BE2C (cell line): ENCODE data around the gene IL3RA.
"Not testable (repeated sequence)": the region's sequence is repeated elsewhere in the genome, so short reads cannot be mapped to it uniquely, and the experiment has no call there.

Experiments used
- DNase-seq: peaks from one replicate; pipeline ENCODE4 v3.0.0-alpha.2; 2020
- H3K27me3 ChIP-seq: fragments of 250-450 bp; sonication (Bioruptor Pico); 2 replicates; pipeline ENCODE4 v1.5.1; 2020; ENCODE audit warnings: mild to moderate bottlenecking
- H3K36me3 ChIP-seq: fragments of 250-450 bp; sonication (Bioruptor Pico); 2 replicates; pipeline ENCODE4 v1.5.1; 2020; ENCODE audit warnings: mild to moderate bottlenecking
- H3K4me1 ChIP-seq: fragments of 250-450 bp; sonication (Bioruptor Pico); 2 replicates; pipeline ENCODE4 v1.5.1; 2020
- H3K4me3 ChIP-seq: 2 replicates; pipeline ENCODE4 v1.5.1; 2011; ENCODE audit warnings: low read depth, low read length
- H3K9me3 ChIP-seq: fragments of 250-450 bp; sonication (Bioruptor Pico); 2 replicates; pipeline ENCODE4 v1.5.1; 2020
- CTCF ChIP-seq: IDR thresholded peaks from 2 replicates; pipeline ENCODE4 v1.5.1; 2012; ENCODE audit warnings: mild to moderate bottlenecking, low read depth, low read length

The IL3RA gene

DNA sequence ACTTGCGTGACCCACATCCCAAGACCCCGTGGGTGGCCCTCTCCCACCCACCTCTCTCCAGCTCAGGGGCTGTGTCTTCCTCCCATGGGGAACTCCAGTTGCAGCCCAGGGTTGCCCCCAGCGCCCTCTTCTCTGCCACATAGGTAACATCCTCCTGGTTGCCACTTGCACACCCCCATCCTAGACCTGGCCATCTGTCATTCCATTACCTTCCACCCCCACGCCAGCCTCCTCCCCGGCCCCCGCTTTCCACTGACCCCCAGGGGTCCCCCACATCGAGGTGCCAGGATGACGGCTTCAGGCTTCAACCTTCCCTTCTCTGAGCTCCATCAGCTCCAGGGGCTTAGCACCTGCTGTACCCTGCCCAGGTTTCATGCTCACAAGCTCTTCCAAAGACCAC, 28.1 kb upstream of the IL3RA start:
- no peaks in the 10 kb centered on the region for H3K36me3 ChIP-seq
- no peaks in the 10 kb centered on the region for H3K27me3 ChIP-seq
- H3K4me3 ChIP-seq = no peak overlapping the region
- no peaks in the 10 kb centered on the region for H3K4me1 ChIP-seq
- H3K9me3 ChIP-seq = no peaks in the 10 kb centered on the region
- no peak for DNase-seq
- no peak for TF ChIP-seq CTCF

- not testable (repeated sequence) for H3K4me3 ChIP-seq, H3K4me1 ChIP-seq, H3K9me3 ChIP-seq, DNase-seq, H3K27me3 ChIP-seq, H3K36me3 ChIP-seq
Measured at GRCh38 chrX:1308917-1309316, 27.7 kb upstream of the IL3RA start.

GRCh38 chrX:1313788-1314187, 22.8 kb upstream of the IL3RA start:
- Histone ChIP-seq H3K4me3 (no peak overlapping the region), H3K36me3 (no peaks in the 10 kb centered on the region), H3K4me1 (no peaks in the 10 kb centered on the region), H3K27me3 (no peaks in the 10 kb centered on the region), H3K9me3 (no peaks in the 10 kb centered on the region)
- DNase-seq = no peak
- TF ChIP-seq CTCF = no peak

GRCh38 chrX:1316527-1316926, 20.1 kb upstream of the IL3RA start:
- no peak for DNase-seq
- TF ChIP-seq CTCF = no peak
- no peaks in the 10 kb centered on the region for H3K4me1 ChIP-seq
- no peak overlapping the region for H3K4me3 ChIP-seq
- H3K27me3 ChIP-seq = no peaks in the 10 kb centered on the region
- H3K9me3 ChIP-seq = no peaks in the 10 kb centered on the region
- no peaks in the 10 kb centered on the region for H3K36me3 ChIP-seq

GRCh38 chrX:1321674-1322073, 14.9 kb upstream of the IL3RA start:
- no peak for TF ChIP-seq CTCF
- no peaks in the 10 kb centered on the region for H3K27me3 ChIP-seq
- no peaks in the 10 kb centered on the region for H3K4me1 ChIP-seq
- no peak overlapping the region for H3K4me3 ChIP-seq
- H3K36me3 ChIP-seq = no peaks in the 10 kb centered on the region
- DNase-seq = no peak
- H3K9me3 ChIP-seq = no peaks in the 10 kb centered on the region

DNA sequence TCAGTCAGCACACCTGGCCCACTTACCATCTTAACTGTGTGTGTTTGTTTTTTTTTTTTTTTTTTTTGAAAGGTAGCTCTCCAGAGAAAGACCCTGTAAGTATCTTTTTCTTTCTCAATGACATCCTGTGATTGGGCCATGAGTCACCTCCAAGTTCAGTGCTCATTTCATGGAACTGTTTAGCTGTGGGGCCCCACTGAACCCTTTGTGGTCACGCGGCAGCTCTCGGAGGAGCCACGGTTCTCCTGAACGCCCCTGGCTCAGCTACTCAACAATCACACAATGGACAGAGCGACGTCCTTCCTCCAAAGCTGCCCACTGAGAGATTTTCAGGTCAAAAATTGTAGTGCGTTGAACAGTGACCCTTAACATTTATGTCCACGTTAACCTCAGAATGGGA, 14.2 kb upstream of the IL3RA start:
- DNase-seq = no peak
- no peak overlapping the region for H3K4me3 ChIP-seq
- H3K9me3 ChIP-seq = no peaks in the 10 kb centered on the region
- no peaks in the 10 kb centered on the region for H3K36me3 ChIP-seq
- no peaks in the 10 kb centered on the region for H3K4me1 ChIP-seq
- no peak for TF ChIP-seq CTCF
- H3K27me3 ChIP-seq = no peaks in the 10 kb centered on the region

- TF ChIP-seq CTCF = no peak
- Histone ChIP-seq H3K9me3 (no peaks in the 10 kb centered on the region), H3K36me3 (no peaks in the 10 kb centered on the region), H3K4me3 (no peak overlapping the region), H3K4me1 (no peaks in the 10 kb centered on the region), H3K27me3 (no peaks in the 10 kb centered on the region)
- DNase-seq = no peak
Measured at GRCh38 chrX:1323315-1323714, 13.3 kb upstream of the IL3RA start.
